Germinal center (tissue), 1 donor: ENCODE data around the gene JAM3.
"Not testable (repeated sequence)": the region's sequence is repeated elsewhere in the genome, so short reads cannot be mapped to it uniquely, and the experiment has no call there.

Experiments
- DNase-seq: peaks from one replicate; pipeline ENCODE4 v3.0.0; 2012; ENCODE audit warnings: mixed read lengths, low spot score

JAM3 gene

GRCh38 chr11:134181707-134182106, 112.8 kb downstream of the JAM3 start:
- DNase-seq = no peak

- not testable (repeated sequence) for DNase-seq
Observed at GRCh38 chr11:134188092-134188491, 119.2 kb downstream of the JAM3 start.

DNA sequence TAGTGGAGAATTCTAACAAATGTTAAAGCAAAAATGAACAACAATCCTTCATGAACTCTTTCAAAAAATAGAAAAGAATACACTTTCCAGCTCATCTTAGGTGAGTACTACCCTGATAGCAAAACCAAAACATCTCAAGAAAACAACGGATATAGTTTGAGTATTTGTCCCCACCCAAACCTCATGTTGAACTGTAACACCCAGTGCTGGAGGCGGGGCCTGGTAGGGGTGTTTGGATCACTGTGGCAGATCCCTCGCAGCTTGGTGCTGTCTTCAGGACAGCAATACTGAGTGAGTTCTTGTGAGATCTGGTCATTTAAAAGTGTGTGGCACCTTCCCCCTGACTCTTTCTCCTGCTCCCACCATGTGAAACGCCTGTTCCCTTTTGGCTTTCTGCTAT, 127.9 kb downstream of the JAM3 start:
- DNase-seq = no peak

GRCh38 chr11:134199531-134199930, 130.7 kb downstream of the JAM3 start:
- DNase-seq = no peak

- no peak for DNase-seq
Observed at GRCh38 chr11:134200688-134201087, 131.8 kb downstream of the JAM3 start.
